C4-2B (cell line): ENCODE results near the gene BMP2.

Experiments
- CTCF ChIP-seq: fragments of 450-650 bp; conservative IDR thresholded peaks from 2 replicates; pipeline ENCODE4 v1.5.1; 2017; ENCODE audit warnings: mild to moderate bottlenecking
- ZFX ChIP-seq: fragments of 450-650 bp; IDR thresholded peaks from 2 replicates; pipeline ENCODE4 v1.6.1; 2017

- TF ChIP-seq CTCF = no peak
- TF ChIP-seq ZFX = no peak
Measured at GRCh38 chr20:6732851-6733250, 34.6 kb upstream of the BMP2 start.
